Measurements from ENCODE around the gene TMEM208. TPM values are rescaled to one million over a fixed set of nuclear protein-coding genes. Genes with fewer than 3 reads are reported as not detected.

The TMEM208 gene
- total and polyA plus RNA-seq, 2 of the 8 experiments (the other 6 are each of a cell fraction or from before 2014, with no cell fraction given), result 37.7 to 100.0 TPM

GRCh38 chr16:67244387-67245185 lies 17.7 kb downstream of the TMEM208 start:
- no peak overlapping the region for H3K23ac ChIP-seq (ENCODE audit: insufficient read length)
- no peak overlapping the region for H3K18ac ChIP-seq (ENCODE audit: extremely low read depth, low read length)
- peaks cover 0 to 21% of the 10 kb centered on the region in 2 experiments; a peak in 2 of 4 replicates for H3K79me2 ChIP-seq (ENCODE audit: control insufficient read depth in 1 of 2, insufficient read depth in 2 of 2, low read length in 2 of 2)
- WGBS, 2 experiments (ENCODE audit: extremely low coverage in 1 of 2, insufficient coverage in 1 of 2, insufficient read length in 1 of 2, insufficient replicate concordance in 2 of 2, low coverage in 1 of 2, low lambda C conversion rate in 2 of 2, missing lambda C conversion rate in 1 of 2), result 86% methylated on average over 5 of the region's 5 CpGs; no CpG with 5 or more reads in 1 of the 2 experiments
- peak overlapping the region; percentile 33; the same call in 1 of the 2 replicates for H2AK5ac ChIP-seq (ENCODE audit: low read depth, low read length)
- no peak overlapping the region for H3K9ac ChIP-seq (replicated peaks in 1 of 4; ENCODE audit: extremely low read depth in 1 of 4, low read depth in 3 of 4, low read length in 3 of 4)
- H3K27me3 ChIP-seq (replicated peaks in 1 of 4; ENCODE audit: control insufficient read depth in 3 of 4, extremely low read depth in 1 of 4, insufficient read depth in 3 of 4, low read length in 3 of 4), result peaks cover 0 to 12% (median 8%) of the 10 kb centered on the region in 4 experiments; a peak in 5 of 7 replicates
- no peaks in the 10 kb centered on the region for H4K20me1 ChIP-seq (replicated peaks in 1 of 2; ENCODE audit: control insufficient read depth in 1 of 2, insufficient read depth in 2 of 2, low read length in 2 of 2)
- H2BK20ac ChIP-seq (ENCODE audit: low read length), result no peak overlapping the region
- H3K79me1 ChIP-seq (ENCODE audit: low read depth, low read length), result peaks cover 16% of the 10 kb centered on the region
- ChIA-PET POLR2A (ENCODE audit: partially characterized antibody) (interaction anchor here (0.8 to 6.8 kb wide), 3 partner anchors 10 to 54 kb away, joined by 3 to 111 read pairs (median 11); partner anchors contain the start of genes EXOC3L1 and TMEM208), CTCF (ENCODE audit: partially characterized antibody) (interaction anchor here (0.9 to 1.9 kb wide), 11 partner anchors 17 to 62 kb away, joined by 3 to 9 read pairs (median 4); no protein-coding TSS in a partner anchor)
- no peak overlapping the region for H3K14ac ChIP-seq (ENCODE audit: insufficient read length)
- H4K5ac ChIP-seq (ENCODE audit: insufficient read length, low read depth, low read length), result no peak overlapping the region
- H2BK120ac ChIP-seq (replicated peaks; ENCODE audit: low read depth, low read length), result peak overlapping the region; percentile 2
- H3K27ac ChIP-seq (ENCODE audit: low read depth, low read length), result no peak overlapping the region
- DNase-seq (ENCODE audit: low read depth in 1 of 2, low spot score in 2 of 2) (no peak), FAIRE-seq (no peak)
- no peak overlapping the region for H3K56ac ChIP-seq (replicated peaks; ENCODE audit: insufficient read length, low read depth, low read length)
- H4K8ac ChIP-seq (ENCODE audit: extremely low read depth, insufficient read depth, low read length), result no peak overlapping the region
- H3K4me1 ChIP-seq (replicated peaks in 1 of 4; ENCODE audit: control insufficient read depth in 3 of 4, insufficient read depth in 4 of 4, low read length in 3 of 4), result peaks cover 16 to 35% (median 17%) of the 10 kb centered on the region in 4 experiments
- no peaks in the 10 kb centered on the region for H3K9me3 ChIP-seq (ENCODE audit: insufficient read depth in 2 of 2, low read depth in 1 of 2, low read length in 1 of 2)
- H2AFZ ChIP-seq (ENCODE audit: low read length), result no peak overlapping the region
- H4K91ac ChIP-seq (replicated peaks; ENCODE audit: insufficient read length, low read length), result no peak overlapping the region
- no peak overlapping the region for H3K4ac ChIP-seq (replicated peaks; ENCODE audit: insufficient read length, low read depth, low read length)
- peaks cover 12% of the 10 kb centered on the region; the same call in 1 of the 2 replicates for H3K23me2 ChIP-seq (ENCODE audit: low read depth, low read length)
- no peaks in the 10 kb centered on the region for H3K36me3 ChIP-seq (ENCODE audit: control insufficient read depth in 2 of 4, insufficient read depth in 4 of 4, low read length in 3 of 4)
- peak overlapping the region; percentile 2; the same call in 1 of the 2 replicates for H2BK15ac ChIP-seq (ENCODE audit: low read length)
- H3K4me3 ChIP-seq (ENCODE audit: extremely low read depth in 1 of 4, insufficient read depth in 2 of 4, low read depth in 3 of 4, low read length in 4 of 4), result peak overlapping the region in 1 of 4 experiments; percentile 70; a peak in 1 of 8 replicates
- H2BK12ac ChIP-seq (ENCODE audit: low read depth, low read length), result 0 out of 2 replicates have a peak overlapping the region, but pooled peaks have one; percentile 22
- H2BK5ac ChIP-seq (ENCODE audit: low read depth, low read length), result no peak overlapping the region; the same call in 1 of the 2 replicates
- H3K4me2 ChIP-seq (ENCODE audit: insufficient read depth in 1 of 2, low read depth in 2 of 2, low read length in 2 of 2), result peak overlapping the region; percentile 92 to 95; a peak in 3 of 4 replicates
- no peak for TF ChIP-seq E2F6 (IDR thresholded peaks at IDR 0.05)
- TF ChIP-seq GTF2F1 (IDR thresholded peaks at IDR 0.05; ENCODE audit: borderline replicate concordance, low read depth, low read length), result no peak
- TF ChIP-seq RAD21 (IDR thresholded peaks at IDR 0.05 in 1 of 2, conservative IDR thresholded peaks at IDR 0.05 in 1 of 2; ENCODE audit: low read depth in 2 of 2, low read length in 2 of 2), result no peak
- TF ChIP-seq MAX (IDR thresholded peaks at IDR 0.05), result no peak
- TF ChIP-seq FOSL1 (IDR thresholded peaks at IDR 0.05; ENCODE audit: insufficient read depth, low read depth, low read length), result no peak
- TF ChIP-seq POU5F1 (IDR thresholded peaks at IDR 0.05; ENCODE audit: low read depth, low read length), result no peak
- no peak for TF ChIP-seq SP4 (IDR thresholded peaks at IDR 0.05; ENCODE audit: low read length)
- no peak for TF ChIP-seq SP1 (IDR thresholded peaks at IDR 0.05; ENCODE audit: low read depth, low read length)
- no peak for TF ChIP-seq PHF8 (conservative IDR thresholded peaks at IDR 0.05; ENCODE audit: low read depth, low read length)
- TF ChIP-seq NANOG (IDR thresholded peaks at IDR 0.05; ENCODE audit: insufficient read depth, low read depth, low read length, poor library complexity, severe bottlenecking), result no peak
